ENCODE data around the gene ANKRD31.
A peak's percentile ranks its signal among the peaks of the same experiment; 100 is the strongest.

Gene ANKRD31

GRCh38 chr5:75051217-75051751 lies 185.4 kb downstream of the ANKRD31 start:
- no peak for DNase-seq
- in situ Hi-C loops (cut with HindIII; ENCODE audit: low pct_ligation_motif_present, low pct_unique_long_range_greater_than_20kb, low sequenced_read_pairs) = no loop called here

GRCh38 chr5:75050415-75050814 lies 186.3 kb downstream of the ANKRD31 start:
- DNase-seq = peak; percentile 52

GRCh38 chr5:75049456-75050351 lies 187.0 kb downstream of the ANKRD31 start:
- DNase-seq = peak; percentile 61
- in situ Hi-C loops (cut with HindIII; ENCODE audit: low pct_ligation_motif_present, low pct_unique_long_range_greater_than_20kb, low sequenced_read_pairs) = no loop called here

More at GRCh38 chr5:75050415-75050814, 186.3 kb downstream of the ANKRD31 start:
- in situ Hi-C loops (cut with HindIII; ENCODE audit: low pct_ligation_motif_present, low pct_unique_long_range_greater_than_20kb, low sequenced_read_pairs) = no loop called here

GRCh38 chr5:75048457-75048953 lies 188.2 kb downstream of the ANKRD31 start:
- DNase-seq = peak; percentile 11
- in situ Hi-C loops (cut with HindIII; ENCODE audit: low pct_ligation_motif_present, low pct_unique_long_range_greater_than_20kb, low sequenced_read_pairs) = no loop called here

GRCh38 chr5:75047356-75047755 lies 189.3 kb downstream of the ANKRD31 start:
- DNase-seq = no peak
- in situ Hi-C loops (cut with HindIII; ENCODE audit: low pct_ligation_motif_present, low pct_unique_long_range_greater_than_20kb, low sequenced_read_pairs) = no loop called here

GRCh38 chr5:75046366-75047142 lies 190.1 kb downstream of the ANKRD31 start:
- DNase-seq = no peak
- in situ Hi-C loops (cut with HindIII; ENCODE audit: low pct_ligation_motif_present, low pct_unique_long_range_greater_than_20kb, low sequenced_read_pairs) = no loop called here

GRCh38 chr5:75045071-75045470 lies 191.6 kb downstream of the ANKRD31 start:
- no peak for DNase-seq
- in situ Hi-C loops (cut with HindIII; ENCODE audit: low pct_ligation_motif_present, low pct_unique_long_range_greater_than_20kb, low sequenced_read_pairs) = no loop called here

GRCh38 chr5:75044406-75044805 lies 192.3 kb downstream of the ANKRD31 start:
- no peak for DNase-seq
- in situ Hi-C loops (cut with HindIII; ENCODE audit: low pct_ligation_motif_present, low pct_unique_long_range_greater_than_20kb, low sequenced_read_pairs) = no loop called here

- in situ Hi-C loops (cut with HindIII; ENCODE audit: low pct_ligation_motif_present, low pct_unique_long_range_greater_than_20kb, low sequenced_read_pairs) = no loop called here
Observed at GRCh38 chr5:75043633-75044264, 192.9 kb downstream of the ANKRD31 start.

GRCh38 chr5:75042522-75042921 lies 194.2 kb downstream of the ANKRD31 start:
- in situ Hi-C loops (cut with HindIII; ENCODE audit: low pct_ligation_motif_present, low pct_unique_long_range_greater_than_20kb, low sequenced_read_pairs) = no loop called here
- DNase-seq = no peak

More at GRCh38 chr5:75043633-75044264, 192.9 kb downstream of the ANKRD31 start:
- DNase-seq = no peak

- no peak for DNase-seq
- in situ Hi-C loops (cut with HindIII; ENCODE audit: low pct_ligation_motif_present, low pct_unique_long_range_greater_than_20kb, low sequenced_read_pairs) = no loop called here
Observed at GRCh38 chr5:75040973-75041372, 195.7 kb downstream of the ANKRD31 start.

GRCh38 chr5:75037106-75037505 lies 199.6 kb downstream of the ANKRD31 start:
- in situ Hi-C loops (cut with HindIII; ENCODE audit: low pct_ligation_motif_present, low pct_unique_long_range_greater_than_20kb, low sequenced_read_pairs) = no loop called here
- DNase-seq = peak; percentile 65

GRCh38 chr5:75034137-75034739 lies 202.4 kb downstream of the ANKRD31 start:
- no peak for DNase-seq
- in situ Hi-C loops (cut with HindIII; ENCODE audit: low pct_ligation_motif_present, low pct_unique_long_range_greater_than_20kb, low sequenced_read_pairs) = no loop called here

GRCh38 chr5:75031366-75031765 lies 205.3 kb downstream of the ANKRD31 start:
- DNase-seq = no peak

GRCh38 chr5:75028090-75028489 lies 208.6 kb downstream of the ANKRD31 start:
- in situ Hi-C loops (cut with HindIII; ENCODE audit: low pct_ligation_motif_present, low pct_unique_long_range_greater_than_20kb, low sequenced_read_pairs) = no loop called here
- no peak for DNase-seq

More at GRCh38 chr5:75031366-75031765, 205.3 kb downstream of the ANKRD31 start:
- in situ Hi-C loops (cut with HindIII; ENCODE audit: low pct_ligation_motif_present, low pct_unique_long_range_greater_than_20kb, low sequenced_read_pairs) = no loop called here

- no peak for DNase-seq
- in situ Hi-C loops (cut with HindIII; ENCODE audit: low pct_ligation_motif_present, low pct_unique_long_range_greater_than_20kb, low sequenced_read_pairs) = no loop called here
Observed at GRCh38 chr5:75023368-75024159, 213.1 kb downstream of the ANKRD31 start.

GRCh38 chr5:75021800-75022199 lies 214.9 kb downstream of the ANKRD31 start:
- no peak for DNase-seq
- in situ Hi-C loops (cut with HindIII; ENCODE audit: low pct_ligation_motif_present, low pct_unique_long_range_greater_than_20kb, low sequenced_read_pairs) = no loop called here
